Suprapubic skin (tissue), 4 donors: Measurements from ENCODE around the gene BCL2L15.

Experiments used
- CTCF ChIP-seq, 2 donors: fragments of 200-600 bp in 1 of 2; fragments of 450-650 bp in 1 of 2; sonication (generic) in 1 of 2; IDR thresholded peaks; one replicate each; pipeline ENCODE4 v1.5.1; 2016 to 2019; ENCODE audit warnings: antibody characterized with exemption in 2 of 2, mild to moderate bottlenecking in 1 of 2, moderate library complexity in 1 of 2
- EP300 ChIP-seq: sonication (generic); formaldehyde crosslinking; IDR thresholded peaks from one replicate; pipeline ENCODE4 v1.6.1; 2017; ENCODE audit warnings: antibody characterized with exemption
- POLR2A ChIP-seq, 2 donors: fragments of 450-650 bp; IDR thresholded peaks; one replicate each; pipeline ENCODE4 v1.6.1; 2017; ENCODE audit warnings: antibody characterized with exemption in 2 of 2, mild to moderate bottlenecking in 2 of 2, moderate library complexity in 2 of 2
- POLR2AphosphoS5 ChIP-seq, 3 donors: sonication (generic); formaldehyde crosslinking; IDR thresholded peaks; one replicate each; pipeline ENCODE4 v1.6.1; 2017; ENCODE audit warnings: antibody characterized with exemption in 3 of 3

- TF ChIP-seq CTCF (IDR thresholded peaks at IDR 0.05) (no peak), EP300 (no peak), POLR2AphosphoS5 (IDR thresholded peaks at IDR 0.05) (no peak), POLR2A (IDR thresholded peaks at IDR 0.05) (no peak)
Measured at GRCh38 chr1:113854234-113854633, 33.1 kb downstream of the BCL2L15 start.
